T-helper 1 cell (primary cell): ENCODE data around the gene LMO7.
"Not testable (repeated sequence)": the region's sequence is repeated elsewhere in the genome, so short reads cannot be mapped to it uniquely, and the experiment has no call there.

ENCODE experiments used
- DNase-seq, 5 donors: peaks; one replicate each; pipeline ENCODE4 v3.0.0-alpha.2; 2012 to 2020

LMO7 gene

DNA sequence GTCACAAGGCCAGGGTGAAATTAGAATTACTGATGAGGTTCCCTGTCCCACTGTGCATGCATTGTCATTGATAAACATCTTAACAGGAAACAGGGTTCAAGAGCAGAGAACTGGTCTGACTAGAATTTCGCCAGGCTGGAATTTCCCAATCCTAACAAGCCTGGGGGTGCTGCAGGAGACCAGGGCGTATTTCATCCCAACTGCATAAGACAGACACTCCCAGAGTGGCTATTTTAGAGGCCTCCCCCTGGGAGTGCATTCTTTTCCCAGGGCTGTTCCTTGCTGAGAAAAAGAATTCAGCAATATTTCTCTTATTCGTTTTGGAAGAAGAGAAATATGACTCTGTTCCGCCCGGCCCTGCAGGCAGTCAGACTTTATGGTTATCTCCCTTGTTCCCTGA lies 144.0 kb downstream of the LMO7 start:
- not testable (repeated sequence) for DNase-seq

DNA sequence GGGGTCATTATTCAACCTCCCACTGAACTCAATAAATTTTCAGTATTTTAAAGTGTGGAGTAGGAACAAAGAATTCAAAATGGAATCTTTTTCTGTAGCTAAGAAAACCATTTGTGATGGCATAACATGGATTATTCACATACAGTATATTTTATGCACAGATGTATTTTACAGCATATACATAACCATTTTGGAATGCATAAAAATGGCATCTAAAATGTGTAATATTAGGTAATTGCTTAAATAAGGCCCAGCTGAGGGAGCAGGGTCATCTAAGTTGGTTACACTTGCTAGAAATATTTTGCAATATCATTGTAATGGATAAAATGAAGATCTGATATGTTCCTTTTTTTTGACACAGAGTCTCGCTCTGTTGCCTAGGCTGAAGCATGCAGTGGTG lies 146.9 kb downstream of the LMO7 start:
- no peak for DNase-seq

DNA sequence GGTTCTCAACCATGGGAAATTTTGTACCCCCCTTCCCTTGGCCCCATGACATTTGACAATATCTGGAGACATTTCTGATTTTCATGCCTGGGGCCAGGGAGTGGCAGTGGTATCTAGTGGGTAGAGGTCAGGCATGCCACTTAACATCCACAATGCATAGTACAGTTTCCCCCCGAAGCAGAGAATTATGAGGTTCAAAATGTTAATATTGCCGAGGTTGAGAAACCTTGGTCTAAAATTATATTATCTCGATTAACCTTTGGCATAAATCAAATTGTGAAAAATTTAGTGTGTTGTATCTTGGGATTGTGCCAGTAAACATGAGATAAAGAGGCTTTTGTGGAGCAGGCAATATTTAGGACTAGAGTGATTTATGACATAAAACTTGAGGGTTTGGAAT lies 147.9 kb downstream of the LMO7 start:
- no peak for DNase-seq

DNA sequence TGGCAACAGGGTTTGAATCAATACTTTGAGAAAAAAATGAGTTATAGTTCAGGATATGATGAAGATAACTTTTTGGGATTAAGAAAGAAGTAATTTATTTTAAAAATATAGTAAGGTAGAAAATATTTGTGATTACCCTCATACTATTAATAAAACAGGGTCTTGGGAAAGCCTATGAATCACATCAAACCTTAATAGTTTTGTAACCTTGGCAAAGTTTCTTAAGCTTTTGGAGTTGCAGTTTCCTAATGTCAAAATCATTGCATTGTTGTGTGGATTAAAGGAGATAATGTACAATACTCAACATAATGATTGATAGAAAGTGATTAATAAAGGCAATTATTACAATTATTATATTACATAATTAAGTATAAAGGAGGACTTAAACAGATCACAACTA lies 149.0 kb downstream of the LMO7 start:
- no peak for DNase-seq

DNA sequence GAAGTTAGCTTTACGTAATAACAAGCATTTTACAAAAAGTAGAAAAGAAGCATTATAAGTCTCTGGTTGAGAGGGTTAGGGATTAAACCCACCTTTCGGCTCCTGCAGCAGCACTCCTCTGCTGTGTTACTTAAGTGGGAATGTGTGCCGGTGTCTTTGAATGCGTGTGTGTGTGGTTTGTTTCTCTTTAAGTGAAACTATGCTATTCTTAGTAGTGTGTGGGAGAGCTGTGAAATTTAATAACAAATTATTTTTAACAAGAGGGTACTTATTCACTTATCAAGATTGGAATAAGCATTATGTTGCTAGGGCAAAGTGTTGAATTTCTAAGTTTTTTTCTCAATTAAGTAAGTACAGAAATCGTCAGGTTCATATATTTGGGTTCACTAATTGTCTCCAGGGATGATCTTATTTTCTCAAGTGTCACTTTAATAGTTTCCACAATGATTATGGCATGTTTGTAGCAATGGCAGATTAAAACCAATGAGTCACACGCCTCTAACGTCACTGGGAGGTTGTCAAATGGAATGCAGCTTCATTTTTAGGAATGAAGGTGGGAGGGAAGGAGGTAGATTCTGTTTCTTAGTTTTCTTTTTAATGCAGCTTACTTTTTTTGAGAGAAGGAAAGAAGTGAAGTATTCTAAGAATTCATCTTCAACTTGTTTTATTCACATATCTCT lies 151.3 kb downstream of the LMO7 start:
- DNase-seq, result no peak

DNA sequence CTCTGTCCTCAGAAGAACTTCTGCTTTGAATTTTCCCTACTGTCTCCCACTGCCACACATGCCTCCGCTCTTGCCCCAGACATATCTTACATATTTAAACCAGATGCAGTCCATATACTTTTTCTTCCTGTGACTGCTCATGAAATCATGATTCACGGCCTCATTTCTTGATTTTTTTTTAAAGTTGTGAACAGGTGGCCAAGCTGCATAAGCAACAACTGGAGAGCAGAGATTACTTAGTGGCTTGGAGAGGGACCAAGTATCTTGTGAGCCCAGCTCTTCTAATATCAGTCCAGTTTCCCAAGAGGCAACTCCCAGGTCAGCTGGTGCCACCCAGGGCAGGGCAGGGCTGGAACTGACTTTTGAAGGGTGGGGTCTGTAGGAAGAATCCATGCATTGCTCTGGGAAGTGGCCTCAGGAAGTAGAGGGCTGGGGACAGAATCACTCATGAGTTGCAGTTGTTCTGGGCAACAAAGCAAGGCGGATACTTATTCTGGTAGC lies 152.4 kb downstream of the LMO7 start:
- no peak for DNase-seq

DNA sequence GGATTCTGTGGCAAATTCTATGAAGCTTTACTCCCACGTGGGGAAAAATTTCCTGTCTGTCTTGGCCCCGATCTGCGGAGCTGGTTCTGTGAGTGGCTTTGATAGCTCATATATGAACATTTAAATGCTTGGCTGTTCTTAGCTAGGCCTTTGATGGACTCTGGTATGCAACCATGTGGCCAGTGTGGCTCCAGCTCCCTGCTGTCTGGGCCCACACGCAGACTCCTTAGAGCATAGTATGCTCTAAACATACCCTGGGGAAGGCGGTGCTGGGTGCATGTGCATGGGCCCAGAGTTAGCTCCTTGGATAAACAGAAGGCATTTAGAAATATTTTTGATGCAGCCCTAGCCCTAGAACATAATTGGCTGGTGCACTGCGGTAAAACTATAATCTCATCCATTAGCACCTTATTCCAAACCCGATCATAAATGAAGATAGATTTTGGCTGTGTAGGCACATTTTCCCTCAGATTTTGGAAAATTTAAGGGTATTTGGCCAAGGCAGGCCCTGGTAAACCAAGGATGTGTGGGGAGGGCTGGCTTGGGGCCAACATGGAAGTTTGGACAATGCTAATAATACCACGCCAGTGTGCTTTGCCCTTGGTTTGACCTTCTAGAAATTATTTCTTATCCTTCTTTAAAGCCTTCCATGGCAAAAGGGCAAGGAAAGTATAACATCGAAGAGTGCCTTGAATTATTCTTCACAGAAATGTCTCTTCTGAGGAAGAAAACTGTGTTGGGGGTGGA lies 153.5 kb downstream of the LMO7 start:
- no peak for DNase-seq

DNA sequence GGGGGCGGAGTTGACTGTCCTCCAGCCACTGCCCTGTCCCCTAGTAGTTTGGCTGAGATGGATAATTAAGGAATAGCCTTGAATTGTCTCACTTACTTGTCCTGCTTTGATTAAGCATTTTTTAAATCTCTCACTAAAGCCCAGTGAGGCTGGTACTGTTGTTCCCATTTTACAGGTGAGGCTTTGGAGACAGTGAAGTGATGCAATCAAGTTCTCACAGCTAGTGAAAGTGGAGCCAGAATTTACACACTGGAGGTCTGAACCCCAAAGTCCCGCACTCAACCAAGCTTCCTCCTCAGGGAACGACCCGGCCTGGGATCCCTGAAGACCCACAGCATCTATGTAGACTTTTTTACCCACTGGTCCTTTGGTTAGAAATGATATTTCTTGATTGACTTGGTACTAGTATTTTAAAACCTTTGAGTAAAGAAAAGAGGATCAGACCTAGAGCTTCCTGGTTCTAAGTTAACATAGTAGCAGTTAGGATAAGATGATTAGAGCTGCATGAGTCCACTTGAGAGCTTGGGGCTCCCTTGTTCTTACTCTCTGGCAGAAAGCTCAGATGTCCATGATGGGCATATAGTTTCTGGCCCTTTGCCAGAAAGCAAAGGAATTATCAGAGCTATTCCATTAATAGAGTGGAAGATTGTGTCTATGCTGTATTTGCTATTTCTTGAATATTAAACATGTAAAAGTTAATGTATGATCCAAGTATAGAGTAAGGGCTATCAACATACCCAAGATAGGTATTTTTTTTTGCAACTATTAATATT lies 154.3 kb downstream of the LMO7 start:
- DNase-seq, result no peak

DNA sequence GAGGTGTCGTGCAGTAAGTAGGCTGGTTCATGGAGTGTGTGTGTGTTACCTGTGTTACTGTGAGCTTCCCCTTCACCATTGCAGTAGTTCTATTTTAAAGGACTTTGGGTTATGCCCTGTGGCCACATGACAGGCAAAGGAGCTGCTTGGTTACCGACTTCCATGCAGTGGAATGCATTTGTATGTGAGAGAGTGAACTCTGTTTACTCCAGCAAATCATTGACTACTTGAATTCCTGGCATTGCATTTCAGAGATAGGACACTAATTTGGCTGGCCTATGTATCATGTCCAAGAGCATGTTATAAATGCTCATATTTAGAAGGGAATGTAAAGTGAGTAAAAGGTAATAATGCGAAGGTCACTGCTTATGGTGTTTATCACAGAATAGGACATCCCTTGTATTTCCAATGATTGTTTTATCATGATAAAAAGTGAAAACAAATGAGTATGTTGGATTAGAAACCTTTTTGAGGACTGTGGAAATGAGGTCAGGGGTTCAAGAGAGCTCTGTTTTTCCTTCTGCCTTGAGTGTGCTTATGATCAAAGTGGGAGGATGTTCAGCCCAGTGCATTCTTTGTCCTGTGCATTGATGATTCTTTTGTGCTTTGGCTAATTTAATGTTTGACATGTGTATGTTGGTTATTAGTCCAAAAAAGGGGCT lies 156.5 kb downstream of the LMO7 start:
- DNase-seq, result no peak

DNA sequence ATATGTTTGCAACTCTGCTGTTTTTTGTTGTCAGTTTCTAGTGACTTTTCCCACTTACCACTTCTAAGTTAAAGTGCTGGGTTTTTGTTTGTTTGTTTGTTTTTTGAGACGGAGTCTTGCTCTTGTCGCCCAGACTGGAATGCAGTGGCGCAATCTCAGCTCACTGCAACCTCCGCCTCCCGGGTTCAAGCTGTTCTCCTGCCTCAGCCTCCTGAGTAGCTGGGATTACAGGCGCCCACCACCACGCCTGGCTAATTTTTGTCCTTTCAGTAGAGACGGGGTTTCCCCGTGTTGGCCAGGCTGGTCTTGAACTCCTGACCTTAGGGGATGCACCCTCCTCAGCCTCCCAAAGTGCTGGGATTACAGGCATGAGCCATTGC lies 157.0 kb downstream of the LMO7 start:
- DNase-seq, result not testable (repeated sequence)

DNA sequence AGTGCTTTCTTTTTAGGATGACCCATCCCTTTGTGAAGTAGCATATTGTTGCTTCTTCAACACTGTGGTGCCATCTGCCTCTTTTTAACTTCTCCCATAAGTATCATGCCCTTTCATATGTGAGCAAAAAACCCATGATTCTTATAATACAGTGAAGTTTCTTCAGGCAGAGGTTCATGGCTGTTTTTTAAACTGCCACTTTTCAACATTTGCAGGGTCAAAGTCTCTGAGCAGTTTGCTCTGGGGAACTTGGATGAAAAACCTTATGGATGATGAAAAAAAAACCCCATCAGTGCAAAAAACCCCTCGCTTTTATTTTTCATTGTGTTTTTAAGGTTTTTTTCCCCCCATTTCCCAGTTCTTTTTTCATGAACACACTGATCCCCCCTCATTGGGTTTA lies 158.5 kb downstream of the LMO7 start:
- DNase-seq, result no peak

DNA sequence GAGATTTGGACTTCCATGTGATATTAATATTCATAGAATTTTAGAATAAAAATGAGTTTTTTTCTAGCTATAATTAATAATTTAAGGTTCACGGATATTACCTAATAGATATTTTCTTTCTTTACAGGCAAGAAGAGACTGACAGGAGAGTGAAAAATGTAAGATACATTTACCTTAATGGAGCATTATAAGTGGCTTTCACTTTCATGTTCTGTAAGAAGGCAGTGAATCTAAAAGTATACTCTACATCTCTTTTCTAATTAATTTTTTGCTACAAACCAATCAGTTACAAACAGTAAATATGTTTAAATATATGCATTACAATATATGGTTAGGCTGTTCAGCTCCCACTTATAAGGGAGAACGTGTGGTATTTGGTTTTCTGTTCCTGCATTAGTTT lies 159.1 kb downstream of the LMO7 start:
- DNase-seq, result no peak

DNA sequence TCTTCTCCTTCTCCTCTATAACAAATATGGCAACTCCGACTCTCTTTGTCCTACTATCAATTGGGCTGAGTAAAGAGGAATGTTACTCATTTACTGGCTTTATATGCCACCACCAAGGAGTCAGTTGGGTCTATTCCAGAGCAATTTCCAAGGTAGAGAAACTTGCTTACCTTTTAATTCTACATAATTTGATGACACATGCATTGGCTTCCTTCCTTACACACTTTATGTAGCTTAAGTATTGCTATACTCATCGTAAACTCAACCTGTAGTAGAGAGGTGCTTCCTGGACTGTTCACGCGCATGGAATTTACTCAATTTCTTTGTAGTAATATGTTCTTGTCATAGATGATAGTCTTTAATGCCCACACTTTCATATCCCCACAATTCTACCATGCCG lies 160.7 kb downstream of the LMO7 start:
- DNase-seq, result no peak

DNA sequence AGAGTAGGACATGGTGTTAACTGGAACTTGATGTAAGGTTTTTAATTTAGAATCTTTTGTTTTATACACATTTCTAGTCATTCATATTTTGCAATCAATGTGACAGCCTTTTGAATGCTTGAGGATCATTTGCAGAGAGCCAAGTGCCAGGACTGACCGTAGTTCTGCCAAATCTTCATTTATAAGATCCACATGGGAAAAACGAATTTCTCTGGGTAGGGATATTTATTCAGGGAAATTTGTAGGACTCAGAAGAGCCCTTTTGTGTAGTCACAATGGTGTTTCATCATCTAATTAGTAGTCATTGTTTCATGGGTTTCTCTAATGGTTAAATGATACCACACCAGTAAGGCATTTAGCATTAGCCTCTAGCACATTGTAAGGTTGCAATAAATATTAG lies 161.1 kb downstream of the LMO7 start:
- DNase-seq, result no peak

DNA sequence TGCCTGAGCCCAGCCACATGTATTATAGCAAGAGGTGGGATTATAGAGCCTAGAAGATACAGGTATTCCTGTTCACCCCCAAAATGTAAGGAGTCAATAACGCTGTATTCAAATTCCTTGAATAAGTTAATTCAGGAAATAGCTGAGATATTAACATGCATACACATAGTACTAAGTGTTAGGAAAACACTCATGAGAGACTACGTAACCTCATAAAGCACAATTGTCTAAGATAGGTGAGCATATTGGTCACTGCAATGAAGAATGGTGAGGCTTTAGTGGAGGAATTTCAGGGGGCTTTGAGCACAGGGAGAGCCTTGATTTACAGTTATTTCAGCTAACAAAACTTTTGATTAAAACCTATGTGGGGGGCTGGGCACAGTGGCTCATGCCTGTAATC lies 161.6 kb downstream of the LMO7 start:
- DNase-seq, result no peak

DNA sequence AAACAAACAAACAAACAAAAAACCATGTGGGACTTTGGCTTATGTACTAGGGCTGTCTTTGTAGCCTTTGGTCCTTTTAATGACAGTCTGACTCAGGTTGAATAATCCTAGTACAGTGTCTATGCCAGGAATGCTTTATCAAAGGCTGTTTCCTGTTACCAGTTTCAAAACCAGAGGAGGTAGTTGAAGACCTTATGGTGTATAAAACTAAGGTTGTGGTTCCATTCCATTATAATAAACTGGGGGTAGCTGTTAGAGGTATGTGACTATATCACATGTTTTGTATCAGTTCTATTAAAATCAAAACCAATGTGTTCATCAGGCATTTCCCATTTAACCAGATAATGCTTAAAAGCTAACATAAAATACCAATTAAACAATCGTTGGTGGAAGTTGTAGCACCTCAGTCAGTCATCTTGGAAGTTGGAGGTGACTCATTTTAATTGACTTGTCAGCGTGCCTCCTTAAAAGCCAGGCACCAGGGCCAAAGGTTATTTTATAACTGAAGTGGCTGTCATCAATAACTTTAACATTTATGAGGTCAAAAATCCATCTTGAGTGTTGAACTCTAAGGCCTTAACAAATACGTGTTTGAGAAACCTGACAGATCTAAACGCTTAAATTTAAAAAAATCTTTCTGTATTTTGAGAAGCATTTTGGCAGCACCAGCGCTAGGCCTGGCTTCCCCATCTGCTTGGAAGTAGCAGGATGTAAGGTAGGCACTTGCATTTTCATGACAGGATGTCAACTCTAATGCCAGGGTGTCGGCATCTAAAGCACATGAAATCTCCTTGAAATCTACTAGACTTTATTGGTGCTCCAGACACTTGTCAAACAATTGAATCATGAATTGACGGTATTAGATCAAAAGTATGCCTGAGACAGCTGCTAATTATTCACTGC lies 162.5 kb downstream of the LMO7 start:
- DNase-seq, result peak in 1 of 5 donors; percentile 23

DNA sequence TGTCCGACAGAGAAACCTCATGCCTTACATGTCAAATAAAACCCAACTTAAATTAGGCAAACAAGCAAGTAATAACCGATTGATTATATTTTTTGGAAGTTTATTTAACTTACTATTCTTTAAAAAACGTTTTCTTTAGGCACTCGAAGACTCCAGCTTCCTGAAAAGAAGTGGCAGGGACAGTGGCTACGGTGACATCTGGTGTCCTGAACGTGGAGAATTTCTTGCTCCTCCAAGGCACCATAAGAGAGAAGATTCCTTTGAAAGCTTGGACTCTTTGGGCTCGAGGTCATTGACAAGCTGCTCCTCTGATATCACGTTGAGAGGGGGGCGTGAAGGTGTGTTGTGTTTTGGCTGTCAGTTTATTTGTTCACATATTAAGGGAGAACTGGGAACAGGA lies 164.4 kb downstream of the LMO7 start:
- DNase-seq, result no peak

DNA sequence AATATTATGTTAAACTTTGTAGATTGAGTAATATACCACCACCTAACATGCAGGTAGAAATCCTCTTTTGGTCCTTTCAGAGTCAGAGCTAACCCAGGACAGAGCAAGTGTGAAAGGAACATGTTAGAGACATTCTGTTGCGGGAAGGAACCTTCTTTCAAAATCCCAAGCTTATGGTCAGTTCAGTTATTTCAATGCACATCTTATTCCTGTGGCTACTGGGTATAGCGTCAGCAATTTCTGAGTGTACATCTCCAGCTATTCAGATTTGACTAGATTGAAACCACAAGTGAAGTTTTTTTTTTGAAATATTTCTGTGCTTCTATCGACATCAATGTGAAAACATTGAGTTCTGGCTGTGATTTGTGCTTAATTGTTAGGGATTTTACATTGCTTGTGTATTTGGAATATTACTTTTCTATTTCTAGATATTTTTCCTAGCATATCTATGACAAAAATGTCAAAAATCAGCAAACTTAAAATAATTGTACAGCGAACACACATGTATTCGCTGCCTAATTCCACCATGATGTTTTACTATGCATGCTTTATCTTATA lies 165.3 kb downstream of the LMO7 start:
- no peak for DNase-seq

DNA sequence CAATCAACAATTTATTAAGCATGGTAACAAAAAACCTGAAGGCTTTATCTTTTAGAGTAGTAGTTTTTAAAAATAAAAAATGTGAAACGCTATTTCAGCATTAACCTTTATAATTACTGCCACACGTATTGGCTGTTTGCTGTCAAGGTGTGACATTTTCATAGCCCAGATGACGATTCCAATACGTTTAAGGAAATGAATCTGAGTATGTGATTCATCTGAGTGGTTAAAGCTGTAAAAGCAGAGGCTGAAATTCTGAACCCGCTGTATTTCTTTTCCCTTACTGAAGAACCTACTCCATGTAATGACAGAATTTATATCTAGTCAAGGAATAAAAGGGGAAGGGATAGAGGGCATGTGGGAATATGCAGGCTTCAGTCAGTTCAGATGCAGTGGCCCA lies 166.0 kb downstream of the LMO7 start:
- no peak for DNase-seq

DNA sequence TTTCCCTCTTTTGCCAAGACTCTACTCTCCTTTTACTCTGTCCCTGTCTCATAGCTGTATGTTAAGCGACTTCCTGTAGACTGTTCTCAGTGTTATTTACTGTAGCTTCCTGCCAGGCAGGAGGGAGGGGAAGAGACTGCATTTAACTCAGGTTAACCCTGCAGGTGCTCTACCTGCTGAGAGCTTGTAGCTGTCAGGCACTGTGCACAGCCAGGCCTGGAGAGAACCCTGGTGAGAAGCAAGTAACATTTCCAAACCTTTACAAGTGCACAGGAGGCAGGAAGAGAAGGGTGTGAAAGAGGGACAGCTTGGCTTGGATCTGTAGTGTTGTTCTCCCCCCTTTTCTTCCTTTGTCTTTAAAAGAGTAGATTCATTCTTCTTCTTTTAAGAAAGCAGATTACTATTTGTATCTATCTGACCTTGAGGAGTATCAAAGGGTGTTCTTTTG lies 167.1 kb downstream of the LMO7 start:
- peak in 2 of 5 donors; percentile 3 to 18 for DNase-seq

DNA sequence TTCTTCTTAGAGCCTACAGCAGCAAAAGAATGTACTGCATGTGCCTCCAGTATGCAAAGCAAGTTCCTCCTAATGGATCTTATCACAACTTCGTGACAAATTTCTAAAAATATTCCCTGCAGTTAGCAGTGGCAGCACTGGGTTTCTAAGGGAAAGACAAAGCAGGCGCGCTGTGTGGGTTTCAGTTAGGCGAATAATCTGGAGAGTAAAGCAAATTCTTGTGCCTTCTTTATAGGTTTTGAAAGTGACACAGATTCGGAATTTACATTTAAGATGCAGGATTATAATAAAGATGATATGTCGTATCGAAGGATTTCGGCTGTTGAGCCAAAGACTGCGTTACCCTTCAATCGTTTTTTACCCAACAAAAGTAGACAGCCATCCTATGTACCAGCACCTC lies 167.9 kb downstream of the LMO7 start:
- DNase-seq, result no peak

DNA sequence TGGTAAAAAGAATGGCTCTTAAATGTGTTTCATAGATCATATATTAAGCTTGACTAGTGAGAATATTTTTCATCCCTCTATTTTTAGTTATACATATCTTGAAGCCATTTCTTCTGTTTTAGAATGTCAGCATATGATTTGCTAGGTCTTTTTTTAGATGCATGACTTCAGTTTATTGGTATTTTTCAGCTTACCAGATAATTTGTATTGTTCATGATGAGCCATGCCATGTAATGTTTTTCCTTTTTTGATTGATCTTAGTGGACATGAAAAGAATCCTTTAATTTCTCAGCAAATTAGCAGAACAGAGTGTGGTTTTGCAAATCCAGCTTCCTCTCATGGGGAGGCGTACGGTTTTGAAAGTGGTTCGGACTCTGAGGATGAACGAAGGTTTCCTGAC lies 168.5 kb downstream of the LMO7 start:
- DNase-seq, result no peak
